ENCODE measurements around the gene PTPRK. TPM values are rescaled to one million over a fixed set of nuclear protein-coding genes. Genes with fewer than 3 reads are reported as not detected.

Gene PTPRK
- polyA plus RNA-seq, 3 donors: 0.01 TPM; not detected in 2

DNA sequence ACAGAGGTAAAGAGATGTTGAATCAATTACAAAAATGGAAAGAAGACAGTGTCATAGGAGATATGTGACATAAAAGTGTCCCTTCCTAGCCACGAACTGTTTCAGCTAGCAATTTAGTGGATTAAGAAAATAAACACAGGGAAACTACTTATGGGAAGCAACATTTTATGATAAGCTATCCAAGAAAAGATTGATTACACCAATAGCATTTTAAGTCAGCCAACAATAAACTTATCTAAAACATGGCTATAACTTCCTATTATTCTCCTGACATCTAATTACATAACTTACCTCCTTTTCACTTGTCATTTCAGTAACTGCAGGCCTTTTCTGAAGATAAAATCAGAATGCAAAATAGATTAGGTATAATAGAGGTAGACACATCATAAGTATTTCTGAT is 111.4 kb downstream of the PTPRK start:
- no peak overlapping the region for H3K4me3 ChIP-seq (replicated peaks in 1 of 3; ENCODE audit: low read depth in 2 of 3, low read length in 3 of 3)
- Mint-ChIP-seq H3K4me1 (no peaks in the 10 kb centered on the region), H3K4me3 (no peak overlapping the region), H3K9me3 (peaks cover 0 to 5% (median 2%) of the 10 kb centered on the region in 7 donors), H3K27ac (no peak overlapping the region), H3K27me3 (ENCODE audit: low read depth in 3 of 3) (peaks cover 0 to 2% (median 1%) of the 10 kb centered on the region in 3 donors), H3K36me3 (no peaks in the 10 kb centered on the region)
- H3K27ac ChIP-seq (ENCODE audit: low read depth in 1 of 2, low read length in 2 of 2): no peak overlapping the region
- H3K4me1 ChIP-seq (ENCODE audit: control insufficient read depth in 1 of 2, insufficient read depth in 2 of 2, low read length in 2 of 2): no peaks in the 10 kb centered on the region
- H3K4me2 ChIP-seq (replicated peaks; ENCODE audit: extremely low read depth, low read length, poor library complexity, severe bottlenecking): no peak overlapping the region
- TF ChIP-seq, protein P1, sequence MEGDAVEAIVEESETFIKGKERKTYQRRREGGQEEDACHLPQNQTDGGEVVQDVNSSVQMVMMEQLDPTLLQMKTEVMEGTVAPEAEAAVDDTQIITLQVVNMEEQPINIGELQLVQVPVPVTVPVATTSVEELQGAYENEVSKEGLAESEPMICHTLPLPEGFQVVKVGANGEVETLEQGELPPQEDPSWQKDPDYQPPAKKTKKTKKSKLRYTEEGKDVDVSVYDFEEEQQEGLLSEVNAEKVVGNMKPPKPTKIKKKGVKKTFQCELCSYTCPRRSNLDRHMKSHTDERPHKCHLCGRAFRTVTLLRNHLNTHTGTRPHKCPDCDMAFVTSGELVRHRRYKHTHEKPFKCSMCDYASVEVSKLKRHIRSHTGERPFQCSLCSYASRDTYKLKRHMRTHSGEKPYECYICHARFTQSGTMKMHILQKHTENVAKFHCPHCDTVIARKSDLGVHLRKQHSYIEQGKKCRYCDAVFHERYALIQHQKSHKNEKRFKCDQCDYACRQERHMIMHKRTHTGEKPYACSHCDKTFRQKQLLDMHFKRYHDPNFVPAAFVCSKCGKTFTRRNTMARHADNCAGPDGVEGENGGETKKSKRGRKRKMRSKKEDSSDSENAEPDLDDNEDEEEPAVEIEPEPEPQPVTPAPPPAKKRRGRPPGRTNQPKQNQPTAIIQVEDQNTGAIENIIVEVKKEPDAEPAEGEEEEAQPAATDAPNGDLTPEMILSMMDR (IDR thresholded peaks at IDR 0.05): no peak
- no CpG with 5 or more reads among the region's 1 CpG for WGBS (ENCODE audit: insufficient coverage)
- intact Hi-C loops (cut with micrococcal nuclease): no loop called here
- no peak overlapping the region for H2AFZ ChIP-seq (ENCODE audit: insufficient read depth, low read depth, low read length, poor library complexity, severe bottlenecking)
- H3K27me3 ChIP-seq (ENCODE audit: control insufficient read depth in 2 of 2, insufficient read depth in 2 of 2, low read length in 2 of 2): no peaks in the 10 kb centered on the region
- H3K9me3 ChIP-seq (replicated peaks in 1 of 2; ENCODE audit: control insufficient read depth in 1 of 2, insufficient read depth in 1 of 2, low read length in 2 of 2): no peaks in the 10 kb centered on the region
- no peaks in the 10 kb centered on the region for H3K79me2 ChIP-seq (ENCODE audit: insufficient read depth, low read length)
- no peaks in the 10 kb centered on the region for H4K20me1 ChIP-seq (ENCODE audit: insufficient read depth, low read length)
- no peak for DNase-seq
- no peaks in the 10 kb centered on the region for H3K36me3 ChIP-seq (replicated peaks in 1 of 2; ENCODE audit: control insufficient read depth in 1 of 2, insufficient read depth in 2 of 2, low read length in 2 of 2)
- no peak overlapping the region for H3K9ac ChIP-seq (ENCODE audit: insufficient read depth, low read length, poor library complexity, severe bottlenecking)

DNA sequence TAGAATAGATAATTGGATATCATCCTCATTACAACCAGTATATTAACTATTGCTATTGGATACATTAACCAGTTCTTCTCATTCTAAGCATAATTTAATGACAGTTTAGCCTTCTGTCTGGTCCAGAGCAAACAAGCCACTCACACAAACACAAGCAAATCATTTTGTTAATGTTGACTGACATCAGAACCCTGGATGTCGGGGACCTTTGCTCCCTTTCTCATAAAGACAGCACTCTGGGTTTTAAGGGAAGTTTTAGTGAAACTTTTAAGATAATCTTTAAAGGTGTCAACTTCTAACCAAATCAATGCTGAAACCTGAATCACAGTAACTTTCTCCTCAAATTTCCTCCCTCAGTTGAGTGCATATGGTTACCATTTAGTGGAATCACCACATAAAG is 113.9 kb downstream of the PTPRK start:
- Histone ChIP-seq H3K4me3 (replicated peaks in 1 of 3; ENCODE audit: low read depth in 2 of 3, low read length in 3 of 3) (no peak overlapping the region), H3K4me1 (ENCODE audit: control insufficient read depth in 1 of 2, insufficient read depth in 2 of 2, low read length in 2 of 2) (no peaks in the 10 kb centered on the region), H3K27ac (ENCODE audit: low read depth in 1 of 2, low read length in 2 of 2) (no peak overlapping the region), H3K4me2 (replicated peaks; ENCODE audit: extremely low read depth, low read length, poor library complexity, severe bottlenecking) (no peak overlapping the region), H2AFZ (ENCODE audit: insufficient read depth, low read depth, low read length, poor library complexity, severe bottlenecking) (no peak overlapping the region), H3K27me3 (ENCODE audit: control insufficient read depth in 2 of 2, insufficient read depth in 2 of 2, low read length in 2 of 2) (no peaks in the 10 kb centered on the region), H3K36me3 (replicated peaks in 1 of 2; ENCODE audit: control insufficient read depth in 1 of 2, insufficient read depth in 2 of 2, low read length in 2 of 2) (no peaks in the 10 kb centered on the region), H3K79me2 (ENCODE audit: insufficient read depth, low read length) (no peaks in the 10 kb centered on the region), H3K9me3 (replicated peaks in 1 of 2; ENCODE audit: control insufficient read depth in 1 of 2, insufficient read depth in 1 of 2, low read length in 2 of 2) (no peaks in the 10 kb centered on the region), H4K20me1 (ENCODE audit: insufficient read depth, low read length) (no peaks in the 10 kb centered on the region), H3K9ac (ENCODE audit: insufficient read depth, low read length, poor library complexity, severe bottlenecking) (no peak overlapping the region)
- H3K4me3 Mint-ChIP-seq: no peak overlapping the region
- no peaks in the 10 kb centered on the region for H3K36me3 Mint-ChIP-seq
- H3K27me3 Mint-ChIP-seq (ENCODE audit: low read depth in 3 of 3): peaks cover 0 to 2% (median 1%) of the 10 kb centered on the region in 3 donors
- peaks cover 0 to 6% (median 2%) of the 10 kb centered on the region in 7 donors for H3K9me3 Mint-ChIP-seq
- TF ChIP-seq, protein P1 (IDR thresholded peaks at IDR 0.05): no peak
- WGBS (ENCODE audit: insufficient coverage): no CpG with 5 or more reads among the region's 1 CpG
- H3K4me1 Mint-ChIP-seq: no peaks in the 10 kb centered on the region
- intact Hi-C loops (cut with micrococcal nuclease): no loop called here
- no peak for DNase-seq
- no peak overlapping the region for H3K27ac Mint-ChIP-seq

Data from CD14-positive monocyte (primary cell).